C1 segment of cervical spinal cord (tissue), 14 donors: ENCODE data around the gene SPARCL1.

ENCODE experiments used
- DNase-seq, 14 donors: peaks; one replicate each; lab custom pipeline; 2025; lab: John Stamatoyannopoulos, UW

SPARCL1 gene

GRCh38 chr4:87541956-87542709 lies 13.0 kb upstream of the SPARCL1 start:
- DNase-seq, result no peak

- DNase-seq, result no peak
Observed at GRCh38 chr4:87541521-87541920, 12.3 kb upstream of the SPARCL1 start.

GRCh38 chr4:87540146-87541058 lies 11.2 kb upstream of the SPARCL1 start:
- DNase-seq, result peak in 3 of 14 donors; percentile 10 to 25 (median 20)

- DNase-seq, result no peak
Observed at GRCh38 chr4:87532907-87533306, 3.7 kb upstream of the SPARCL1 start.

- no peak for DNase-seq
Observed at GRCh38 chr4:87532109-87532508, 2.9 kb upstream of the SPARCL1 start.

- DNase-seq, result no peak
Observed at GRCh38 chr4:87531621-87532020, 2.4 kb upstream of the SPARCL1 start.

GRCh38 chr4:87530868-87531267 lies 1.7 kb upstream of the SPARCL1 start:
- peak in 6 of 14 donors; percentile 21 to 46 (median 24) for DNase-seq

- DNase-seq, result no peak
Observed at GRCh38 chr4:87530229-87530628, 1.1 kb upstream of the SPARCL1 start.

GRCh38 chr4:87527431-87528220 lies 1.6 kb downstream of the SPARCL1 start:
- peak in 1 of 14 donors; percentile 60 for DNase-seq

GRCh38 chr4:87525636-87526295 lies 3.4 kb downstream of the SPARCL1 start:
- DNase-seq, result peak in 2 of 14 donors; percentile 11 to 21

GRCh38 chr4:87524456-87524855 lies 4.7 kb downstream of the SPARCL1 start:
- no peak for DNase-seq

- DNase-seq, result no peak
Observed at GRCh38 chr4:87523307-87523706, 5.9 kb downstream of the SPARCL1 start.

- DNase-seq, result no peak
Observed at GRCh38 chr4:87521757-87522374, 7.3 kb downstream of the SPARCL1 start.

- no peak for DNase-seq
Observed at GRCh38 chr4:87521319-87521718, 7.9 kb downstream of the SPARCL1 start.

- DNase-seq, result no peak
Observed at GRCh38 chr4:87517621-87518020, 11.6 kb downstream of the SPARCL1 start.

GRCh38 chr4:87516683-87517082 lies 12.5 kb downstream of the SPARCL1 start:
- DNase-seq, result no peak

GRCh38 chr4:87512400-87512799 lies 16.8 kb downstream of the SPARCL1 start:
- no peak for DNase-seq

- no peak for DNase-seq
Observed at GRCh38 chr4:87511500-87511899, 17.7 kb downstream of the SPARCL1 start.

GRCh38 chr4:87510747-87511146 lies 18.4 kb downstream of the SPARCL1 start:
- DNase-seq, result no peak

- DNase-seq, result no peak
Observed at GRCh38 chr4:87506974-87507701, 22.0 kb downstream of the SPARCL1 start.
